WTC11 (cell line): ENCODE measurements around the gene ZNF423.

Source experiments
- FOXJ3 ChIP-seq: sonication (generic); formaldehyde crosslinking; IDR thresholded peaks from 2 replicates; pipeline ENCODE4 v1.9.0; 2021; ENCODE audit warnings: missing genetic modification reagents, mild to moderate bottlenecking, borderline replicate concordance
- FOXK1 ChIP-seq: sonication (generic); formaldehyde crosslinking; IDR thresholded peaks from 2 replicates; pipeline ENCODE4 v1.8.0; 2022; ENCODE audit warnings: mild to moderate bottlenecking, moderate library complexity, missing genetic modification reagents
- FOXP1 ChIP-seq: sonication (generic); formaldehyde crosslinking; IDR thresholded peaks from 2 replicates; pipeline ENCODE4 v1.8.0; 2022; ENCODE audit warnings: missing genetic modification reagents, mild to moderate bottlenecking, moderate library complexity, borderline replicate concordance
- NR3C1 ChIP-seq: sonication (generic); formaldehyde crosslinking; conservative IDR thresholded peaks from 2 replicates; pipeline ENCODE4 v1.8.1; 2023; ENCODE audit warnings: low read depth, mild to moderate bottlenecking, missing genetic modification reagents
- RELA ChIP-seq: sonication (generic); formaldehyde crosslinking; IDR thresholded peaks from 2 replicates; pipeline ENCODE4 v1.8.1; 2022; ENCODE audit warnings: missing genetic modification reagents, mild to moderate bottlenecking, borderline replicate concordance
- SMAD4 ChIP-seq: sonication (generic); formaldehyde crosslinking; IDR thresholded peaks from 2 replicates; pipeline ENCODE4 v1.8.0; 2022; ENCODE audit warnings: mild to moderate bottlenecking, missing genetic modification reagents
- SP1 ChIP-seq: sonication (generic); formaldehyde crosslinking; conservative IDR thresholded peaks from 2 replicates; pipeline ENCODE4 v1.8.1; 2022; ENCODE audit warnings: missing genetic modification reagents
- ZNF263 ChIP-seq: sonication (generic); formaldehyde crosslinking; IDR thresholded peaks from 2 replicates; pipeline ENCODE4 v1.8.1; 2022; ENCODE audit warnings: low read depth, mild to moderate bottlenecking, moderate library complexity, missing genetic modification reagents
- TF ChIP-seq, protein P1 (sequence below): fragments of 200-600 bp; IDR thresholded peaks from 2 replicates; pipeline ENCODE4 v1.8.0; 2022; ENCODE audit warnings: antibody characterized with exemption
- TF ChIP-seq, protein P2 (sequence below): sonication (generic); formaldehyde crosslinking; IDR thresholded peaks from 2 replicates; pipeline ENCODE4 v1.8.1; 2023; ENCODE audit warnings: mild to moderate bottlenecking, missing genetic modification reagents, moderate library complexity
- TF ChIP-seq, protein P3 (sequence below): sonication (generic); formaldehyde crosslinking; IDR thresholded peaks from 2 replicates; pipeline ENCODE4 v1.8.0; 2022; ENCODE audit warnings: mild to moderate bottlenecking, missing genetic modification reagents

DNA sequence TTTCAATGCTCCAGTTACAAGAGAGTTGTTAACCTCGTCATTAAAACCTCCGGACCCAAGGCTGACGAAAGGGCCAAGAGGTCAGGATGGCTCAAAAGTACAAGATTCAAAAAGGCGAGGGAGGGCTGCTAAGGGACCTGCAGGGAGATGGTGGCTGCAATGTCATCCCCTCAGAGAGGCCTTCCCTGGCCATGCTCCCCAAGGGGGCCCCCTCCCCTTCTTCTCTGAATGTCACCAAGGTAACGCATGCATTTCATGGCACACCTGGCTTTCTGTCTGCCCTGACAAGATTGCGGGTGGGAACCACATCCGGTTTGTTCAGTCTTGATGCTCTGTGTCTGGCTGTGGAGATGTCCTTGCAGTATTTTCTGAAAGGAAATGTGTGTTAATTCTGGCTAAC, 392.4 kb downstream of the ZNF423 start:
- TF ChIP-seq, protein P1, sequence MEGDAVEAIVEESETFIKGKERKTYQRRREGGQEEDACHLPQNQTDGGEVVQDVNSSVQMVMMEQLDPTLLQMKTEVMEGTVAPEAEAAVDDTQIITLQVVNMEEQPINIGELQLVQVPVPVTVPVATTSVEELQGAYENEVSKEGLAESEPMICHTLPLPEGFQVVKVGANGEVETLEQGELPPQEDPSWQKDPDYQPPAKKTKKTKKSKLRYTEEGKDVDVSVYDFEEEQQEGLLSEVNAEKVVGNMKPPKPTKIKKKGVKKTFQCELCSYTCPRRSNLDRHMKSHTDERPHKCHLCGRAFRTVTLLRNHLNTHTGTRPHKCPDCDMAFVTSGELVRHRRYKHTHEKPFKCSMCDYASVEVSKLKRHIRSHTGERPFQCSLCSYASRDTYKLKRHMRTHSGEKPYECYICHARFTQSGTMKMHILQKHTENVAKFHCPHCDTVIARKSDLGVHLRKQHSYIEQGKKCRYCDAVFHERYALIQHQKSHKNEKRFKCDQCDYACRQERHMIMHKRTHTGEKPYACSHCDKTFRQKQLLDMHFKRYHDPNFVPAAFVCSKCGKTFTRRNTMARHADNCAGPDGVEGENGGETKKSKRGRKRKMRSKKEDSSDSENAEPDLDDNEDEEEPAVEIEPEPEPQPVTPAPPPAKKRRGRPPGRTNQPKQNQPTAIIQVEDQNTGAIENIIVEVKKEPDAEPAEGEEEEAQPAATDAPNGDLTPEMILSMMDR = no peak
- TF ChIP-seq FOXJ3 (CRISPR knock-in tag) (no peak), SP1 (no peak), RELA (no peak), FOXK1 (CRISPR knock-in tag) (no peak), FOXP1 (CRISPR knock-in tag) (no peak), SMAD4 (CRISPR knock-in tag) (no peak), NR3C1 (no peak), ZNF263 (no peak)
- TF ChIP-seq, protein P2, sequence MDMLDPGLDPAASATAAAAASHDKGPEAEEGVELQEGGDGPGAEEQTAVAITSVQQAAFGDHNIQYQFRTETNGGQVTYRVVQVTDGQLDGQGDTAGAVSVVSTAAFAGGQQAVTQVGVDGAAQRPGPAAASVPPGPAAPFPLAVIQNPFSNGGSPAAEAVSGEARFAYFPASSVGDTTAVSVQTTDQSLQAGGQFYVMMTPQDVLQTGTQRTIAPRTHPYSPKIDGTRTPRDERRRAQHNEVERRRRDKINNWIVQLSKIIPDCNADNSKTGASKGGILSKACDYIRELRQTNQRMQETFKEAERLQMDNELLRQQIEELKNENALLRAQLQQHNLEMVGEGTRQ = no peak
- TF ChIP-seq, protein P3, sequence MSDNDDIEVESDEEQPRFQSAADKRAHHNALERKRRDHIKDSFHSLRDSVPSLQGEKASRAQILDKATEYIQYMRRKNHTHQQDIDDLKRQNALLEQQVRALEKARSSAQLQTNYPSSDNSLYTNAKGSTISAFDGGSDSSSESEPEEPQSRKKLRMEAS (CRISPR knock-in tag) = no peak
